Vagina (tissue), 2 donors: ENCODE data around the gene SLC24A3.

ENCODE experiments used
- CTCF ChIP-seq, 3 experiments: fragments of 450-650 bp in 2 of 3; fragments of 200-600 bp in 1 of 3; sonication (generic) in 1 of 3; IDR thresholded peaks; one replicate each; pipeline ENCODE4 v1.5.1; 2017 to 2019; ENCODE audit warnings: antibody characterized with exemption in 3 of 3, mild to moderate bottlenecking in 2 of 3, moderate library complexity in 2 of 3
- POLR2A ChIP-seq, 2 donors: fragments of 450-650 bp; IDR thresholded peaks; one replicate each; pipeline ENCODE4 v1.6.1; 2017; ENCODE audit warnings: antibody characterized with exemption in 2 of 2, mild to moderate bottlenecking in 2 of 2, moderate library complexity in 2 of 2

GRCh38 chr20:19426356-19426755 lies 213.9 kb downstream of the SLC24A3 start:
- TF ChIP-seq CTCF (IDR thresholded peaks at IDR 0.05) (no peak), POLR2A (IDR thresholded peaks at IDR 0.05) (no peak)
